Loucy (cell line): ENCODE measurements around the gene TMC2.

Experiments
- H2AFZ ChIP-seq: fragments of 200-600 bp; sonication (generic); 2 replicates; pipeline ENCODE4 v1.6.0; 2016; ENCODE audit warnings: antibody characterized with exemption, mild to moderate bottlenecking, low read length, moderate library complexity
- H3F3A ChIP-seq: fragments of 200-600 bp; 2 replicates; pipeline ENCODE4 v1.6.0; 2016; ENCODE audit warnings: antibody characterized with exemption, low read depth, mild to moderate bottlenecking
- H3K27me3 ChIP-seq: fragments of 200-600 bp; sonication (generic); 2 replicates; pipeline ENCODE4 v1.6.1; 2014; ENCODE audit warnings: low read length, mild to moderate bottlenecking; ENCODE audit not compliant: insufficient read depth, poor library complexity, severe bottlenecking
- H3K36me3 ChIP-seq: fragments of 200-600 bp; sonication (generic); 2 replicates; pipeline ENCODE4 v1.6.1; 2016; ENCODE audit warnings: low read length; ENCODE audit not compliant: insufficient read depth
- H3K4me1 ChIP-seq: fragments of 200-600 bp; sonication (generic); 2 replicates; pipeline ENCODE4 v1.5.1; 2014; ENCODE audit warnings: low read length, mild to moderate bottlenecking; ENCODE audit not compliant: insufficient read depth, poor library complexity, severe bottlenecking
- H3K4me2 ChIP-seq: fragments of 200-600 bp; sonication (generic); 2 replicates; pipeline ENCODE4 v1.6.0; 2014; ENCODE audit warnings: antibody characterized with exemption, low read length, low read depth, mild to moderate bottlenecking; ENCODE audit not compliant: poor library complexity, severe bottlenecking
- H3K4me3 ChIP-seq: fragments of 200-600 bp; sonication (generic); 2 replicates; pipeline ENCODE4 v1.5.1; 2014; ENCODE audit warnings: low read length, mild to moderate bottlenecking, mixed read lengths; ENCODE audit not compliant: poor library complexity, severe bottlenecking
- H3K79me2 ChIP-seq: fragments of 200-600 bp; sonication (generic); 2 replicates; pipeline ENCODE4 v1.6.1; 2014; ENCODE audit warnings: low read length; ENCODE audit not compliant: insufficient read depth
- H3K9ac ChIP-seq: fragments of 200-600 bp; sonication (generic); 2 replicates; pipeline ENCODE4 v1.6.0; 2014; ENCODE audit warnings: mild to moderate bottlenecking, low read depth, low read length, moderate library complexity; ENCODE audit not compliant: poor library complexity, severe bottlenecking
- H3K9me2 ChIP-seq: fragments of 200-600 bp; sonication (generic); replicated peaks from 2 replicates; pipeline ENCODE4 v1.6.1; 2016; ENCODE audit warnings: low read depth, low read length, mixed read lengths
- H3K9me3 ChIP-seq: fragments of 200-600 bp; sonication (generic); 2 replicates; pipeline ENCODE4 v1.6.1; 2014; ENCODE audit warnings: mild to moderate bottlenecking, antibody characterized with exemption, low read length, low read depth; ENCODE audit not compliant: insufficient read depth
- H4K20me1 ChIP-seq: fragments of 200-600 bp; sonication (generic); 2 replicates; pipeline ENCODE4 v1.6.0; 2014; ENCODE audit warnings: antibody characterized with exemption, low read length, mild to moderate bottlenecking; ENCODE audit not compliant: insufficient read depth, poor library complexity, severe bottlenecking
- EZH2phosphoT487 ChIP-seq: fragments of 200-600 bp; IDR thresholded peaks from 2 replicates; pipeline ENCODE4 v1.6.1; 2018; ENCODE audit warnings: antibody characterized with exemption, mild to moderate bottlenecking, moderate library complexity, borderline replicate concordance
- TF ChIP-seq, protein P1 (sequence below): fragments of 200-600 bp; sonication (generic); conservative IDR thresholded peaks from 2 replicates; pipeline ENCODE4 v1.5.1; 2014; ENCODE audit warnings: mild to moderate bottlenecking, antibody characterized with exemption, low read length

TMC2 gene

DNA sequence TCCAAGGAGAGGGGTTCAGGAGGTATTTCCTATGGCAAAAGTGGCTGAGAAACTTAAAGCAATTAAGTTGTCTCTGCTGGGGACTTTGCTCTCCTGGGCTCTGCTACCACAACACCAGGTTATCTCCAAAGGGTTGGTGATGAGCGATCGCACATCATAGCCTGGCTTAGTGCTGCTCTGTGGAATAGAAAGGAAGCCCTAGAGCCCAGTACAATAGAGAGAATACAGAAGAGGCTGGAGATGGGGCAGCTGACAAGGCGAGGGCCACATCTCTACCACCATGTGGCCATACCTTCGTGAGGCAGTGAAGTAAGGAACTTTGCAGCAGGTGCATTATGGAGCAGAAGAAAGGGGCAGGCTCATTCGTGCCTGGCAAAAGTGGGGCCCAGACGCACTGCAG, 8.6 kb upstream of the TMC2 start:
- TF ChIP-seq EZH2phosphoT487, result no peak
- TF ChIP-seq, protein P1, sequence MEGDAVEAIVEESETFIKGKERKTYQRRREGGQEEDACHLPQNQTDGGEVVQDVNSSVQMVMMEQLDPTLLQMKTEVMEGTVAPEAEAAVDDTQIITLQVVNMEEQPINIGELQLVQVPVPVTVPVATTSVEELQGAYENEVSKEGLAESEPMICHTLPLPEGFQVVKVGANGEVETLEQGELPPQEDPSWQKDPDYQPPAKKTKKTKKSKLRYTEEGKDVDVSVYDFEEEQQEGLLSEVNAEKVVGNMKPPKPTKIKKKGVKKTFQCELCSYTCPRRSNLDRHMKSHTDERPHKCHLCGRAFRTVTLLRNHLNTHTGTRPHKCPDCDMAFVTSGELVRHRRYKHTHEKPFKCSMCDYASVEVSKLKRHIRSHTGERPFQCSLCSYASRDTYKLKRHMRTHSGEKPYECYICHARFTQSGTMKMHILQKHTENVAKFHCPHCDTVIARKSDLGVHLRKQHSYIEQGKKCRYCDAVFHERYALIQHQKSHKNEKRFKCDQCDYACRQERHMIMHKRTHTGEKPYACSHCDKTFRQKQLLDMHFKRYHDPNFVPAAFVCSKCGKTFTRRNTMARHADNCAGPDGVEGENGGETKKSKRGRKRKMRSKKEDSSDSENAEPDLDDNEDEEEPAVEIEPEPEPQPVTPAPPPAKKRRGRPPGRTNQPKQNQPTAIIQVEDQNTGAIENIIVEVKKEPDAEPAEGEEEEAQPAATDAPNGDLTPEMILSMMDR, result no peak
- Histone ChIP-seq H3K9ac (no peak overlapping the region), H3K27me3 (no peaks in the 10 kb centered on the region), H3K4me3 (no peak overlapping the region), H3K36me3 (no peaks in the 10 kb centered on the region), H3K4me1 (peaks cover 8% of the 10 kb centered on the region), H2AFZ (no peak overlapping the region), H3K4me2 (no peak overlapping the region), H3K9me2 (no peaks in the 10 kb centered on the region), H4K20me1 (no peaks in the 10 kb centered on the region), H3F3A (no peaks in the 10 kb centered on the region), H3K79me2 (no peaks in the 10 kb centered on the region), H3K9me3 (no peaks in the 10 kb centered on the region)

DNA sequence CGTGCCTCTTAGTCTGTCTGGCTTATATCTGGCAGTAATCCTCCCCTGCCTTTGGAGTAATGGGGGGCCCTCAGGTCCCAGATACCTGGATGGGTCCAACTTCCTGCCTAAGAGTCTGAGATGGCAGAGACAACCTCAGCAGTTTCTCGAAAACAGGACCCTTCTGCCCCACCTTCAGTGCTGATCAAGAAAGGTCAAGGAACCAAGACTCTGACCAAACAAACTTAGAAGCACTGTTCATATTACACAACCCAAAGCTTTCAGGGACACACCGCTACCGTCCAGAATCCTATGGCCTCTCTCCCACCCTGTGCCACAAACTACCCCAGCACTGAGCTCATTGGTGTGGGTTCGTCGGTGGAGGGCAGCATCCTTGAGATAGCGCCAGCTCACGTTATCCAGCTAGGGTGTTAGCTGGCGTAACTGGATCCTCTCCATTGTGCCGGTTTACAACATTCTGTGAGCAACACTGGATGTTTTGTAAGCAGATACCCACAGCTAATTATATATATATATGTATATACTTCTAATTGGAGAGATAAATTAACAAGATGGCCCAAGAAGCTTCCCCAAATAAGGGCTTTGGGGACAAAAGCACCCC, 7.6 kb upstream of the TMC2 start:
- no peaks in the 10 kb centered on the region for H3K79me2 ChIP-seq
- H3K4me3 ChIP-seq, result no peak overlapping the region
- H3F3A ChIP-seq, result no peaks in the 10 kb centered on the region
- H3K9me2 ChIP-seq, result no peaks in the 10 kb centered on the region
- H3K9ac ChIP-seq, result no peak overlapping the region
- no peak for TF ChIP-seq EZH2phosphoT487
- TF ChIP-seq, protein P1, result no peak
- peaks cover 8% of the 10 kb centered on the region for H3K4me1 ChIP-seq
- H3K9me3 ChIP-seq, result no peaks in the 10 kb centered on the region
- H4K20me1 ChIP-seq, result no peaks in the 10 kb centered on the region
- H3K36me3 ChIP-seq, result no peaks in the 10 kb centered on the region
- H2AFZ ChIP-seq, result no peak overlapping the region
- H3K27me3 ChIP-seq, result no peaks in the 10 kb centered on the region
- no peak overlapping the region for H3K4me2 ChIP-seq

DNA sequence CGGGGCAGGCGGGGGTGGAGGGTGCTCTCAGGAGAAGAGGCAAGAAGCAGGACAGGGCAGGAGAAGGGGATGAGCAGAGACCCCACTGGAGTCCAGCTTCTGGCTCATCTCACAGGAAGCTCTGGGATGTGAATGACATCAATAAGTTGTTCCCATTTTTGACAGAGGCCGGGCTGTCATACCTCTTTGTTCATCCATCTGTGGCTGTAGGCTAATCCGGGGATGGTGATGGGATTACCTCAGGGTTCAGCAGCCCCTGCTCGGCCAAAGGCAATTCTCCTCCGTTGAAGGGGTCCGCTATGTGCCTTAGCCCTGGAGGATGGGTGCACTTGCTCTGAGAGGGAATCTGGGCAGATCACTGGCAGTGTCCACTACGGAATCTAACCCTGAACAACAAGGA, 3.3 kb upstream of the TMC2 start:
- TF ChIP-seq EZH2phosphoT487, result no peak
- TF ChIP-seq, protein P1, result no peak
- no peaks in the 10 kb centered on the region for H3K4me1 ChIP-seq
- no peaks in the 10 kb centered on the region for H3K27me3 ChIP-seq
- H3K36me3 ChIP-seq, result no peaks in the 10 kb centered on the region
- H3K4me2 ChIP-seq, result no peak overlapping the region
- H4K20me1 ChIP-seq, result no peaks in the 10 kb centered on the region
- no peaks in the 10 kb centered on the region for H3F3A ChIP-seq
- no peak overlapping the region for H2AFZ ChIP-seq
- no peaks in the 10 kb centered on the region for H3K79me2 ChIP-seq
- H3K4me3 ChIP-seq, result no peak overlapping the region
- H3K9me2 ChIP-seq, result no peaks in the 10 kb centered on the region
- no peaks in the 10 kb centered on the region for H3K9me3 ChIP-seq
- no peak overlapping the region for H3K9ac ChIP-seq
